ENCODE measurements around the gene GPC6.

DNA sequence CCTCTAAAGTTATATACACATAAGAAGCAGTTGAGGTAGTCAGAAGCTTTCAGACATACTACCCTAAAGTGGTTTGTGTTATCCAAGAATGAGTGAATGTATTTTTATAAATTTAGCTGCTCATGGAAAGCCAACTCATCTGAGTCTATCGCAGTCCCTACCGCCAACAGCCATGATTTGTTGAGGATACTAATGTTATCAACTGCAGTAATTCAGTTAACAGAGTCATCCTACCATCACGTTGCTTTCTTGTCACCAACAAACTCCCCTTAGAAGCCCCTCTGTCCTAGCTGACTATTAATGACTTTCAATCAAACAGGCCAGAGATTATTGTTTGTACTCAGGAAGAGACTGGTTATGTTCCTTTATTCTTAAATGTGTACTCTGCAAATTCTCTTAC is 1083.0 kb downstream of the GPC6 start:
- TF ChIP-seq EZH2 (IDR thresholded peaks at IDR 0.05; ENCODE audit: borderline replicate concordance, insufficient read depth, low read depth, low read length, poor library complexity, severe bottlenecking) = no peak
- TF ChIP-seq, protein P1, sequence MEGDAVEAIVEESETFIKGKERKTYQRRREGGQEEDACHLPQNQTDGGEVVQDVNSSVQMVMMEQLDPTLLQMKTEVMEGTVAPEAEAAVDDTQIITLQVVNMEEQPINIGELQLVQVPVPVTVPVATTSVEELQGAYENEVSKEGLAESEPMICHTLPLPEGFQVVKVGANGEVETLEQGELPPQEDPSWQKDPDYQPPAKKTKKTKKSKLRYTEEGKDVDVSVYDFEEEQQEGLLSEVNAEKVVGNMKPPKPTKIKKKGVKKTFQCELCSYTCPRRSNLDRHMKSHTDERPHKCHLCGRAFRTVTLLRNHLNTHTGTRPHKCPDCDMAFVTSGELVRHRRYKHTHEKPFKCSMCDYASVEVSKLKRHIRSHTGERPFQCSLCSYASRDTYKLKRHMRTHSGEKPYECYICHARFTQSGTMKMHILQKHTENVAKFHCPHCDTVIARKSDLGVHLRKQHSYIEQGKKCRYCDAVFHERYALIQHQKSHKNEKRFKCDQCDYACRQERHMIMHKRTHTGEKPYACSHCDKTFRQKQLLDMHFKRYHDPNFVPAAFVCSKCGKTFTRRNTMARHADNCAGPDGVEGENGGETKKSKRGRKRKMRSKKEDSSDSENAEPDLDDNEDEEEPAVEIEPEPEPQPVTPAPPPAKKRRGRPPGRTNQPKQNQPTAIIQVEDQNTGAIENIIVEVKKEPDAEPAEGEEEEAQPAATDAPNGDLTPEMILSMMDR (IDR thresholded peaks at IDR 0.05) = no peak

Measured in B cell (primary cell).